ENCODE results near the gene IQGAP3. TPM values are rescaled to one million over a fixed set of nuclear protein-coding genes. Genes with fewer than 3 reads are reported as not detected.

The IQGAP3 gene
- total RNA-seq, 1 donor from 2014 or later: 9.8 TPM

DNA sequence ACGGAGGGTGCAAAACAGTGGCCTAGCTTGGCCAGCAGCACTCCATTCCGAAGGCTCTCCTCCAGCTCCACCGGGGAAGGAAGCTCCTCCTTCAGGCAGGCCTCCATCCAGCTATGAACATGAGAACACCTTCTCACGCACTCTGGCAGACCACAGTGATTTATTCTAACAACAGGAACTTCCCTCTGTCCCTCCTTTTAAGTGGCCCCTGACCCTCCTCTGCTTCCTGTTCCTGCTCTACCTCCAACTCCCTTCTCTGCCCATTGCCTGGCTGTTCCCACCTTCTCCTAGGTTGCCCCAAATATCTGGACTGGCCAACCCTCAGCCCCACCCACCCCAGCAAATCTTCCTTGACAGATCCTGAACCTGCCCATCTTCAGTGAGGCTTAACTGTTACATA is 5.9 kb downstream of the IQGAP3 start:
- H3K27me3 Mint-ChIP-seq (ENCODE audit: low read depth): no peaks in the 10 kb centered on the region
- H3K4me1 Mint-ChIP-seq (ENCODE audit: low read depth): peaks cover 11% of the 10 kb centered on the region
- no peaks in the 10 kb centered on the region for H3K36me3 Mint-ChIP-seq (ENCODE audit: low read depth)
- TF ChIP-seq, protein P1, sequence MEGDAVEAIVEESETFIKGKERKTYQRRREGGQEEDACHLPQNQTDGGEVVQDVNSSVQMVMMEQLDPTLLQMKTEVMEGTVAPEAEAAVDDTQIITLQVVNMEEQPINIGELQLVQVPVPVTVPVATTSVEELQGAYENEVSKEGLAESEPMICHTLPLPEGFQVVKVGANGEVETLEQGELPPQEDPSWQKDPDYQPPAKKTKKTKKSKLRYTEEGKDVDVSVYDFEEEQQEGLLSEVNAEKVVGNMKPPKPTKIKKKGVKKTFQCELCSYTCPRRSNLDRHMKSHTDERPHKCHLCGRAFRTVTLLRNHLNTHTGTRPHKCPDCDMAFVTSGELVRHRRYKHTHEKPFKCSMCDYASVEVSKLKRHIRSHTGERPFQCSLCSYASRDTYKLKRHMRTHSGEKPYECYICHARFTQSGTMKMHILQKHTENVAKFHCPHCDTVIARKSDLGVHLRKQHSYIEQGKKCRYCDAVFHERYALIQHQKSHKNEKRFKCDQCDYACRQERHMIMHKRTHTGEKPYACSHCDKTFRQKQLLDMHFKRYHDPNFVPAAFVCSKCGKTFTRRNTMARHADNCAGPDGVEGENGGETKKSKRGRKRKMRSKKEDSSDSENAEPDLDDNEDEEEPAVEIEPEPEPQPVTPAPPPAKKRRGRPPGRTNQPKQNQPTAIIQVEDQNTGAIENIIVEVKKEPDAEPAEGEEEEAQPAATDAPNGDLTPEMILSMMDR (IDR thresholded peaks at IDR 0.05): no peak
- no peak overlapping the region for H3K4me3 Mint-ChIP-seq (ENCODE audit: unreplicated experiment)
- DNase-seq (ENCODE audit: low spot score): no peak
- H3K9me3 Mint-ChIP-seq (ENCODE audit: low read depth): no peaks in the 10 kb centered on the region
- no peak overlapping the region for H3K27ac Mint-ChIP-seq (ENCODE audit: unreplicated experiment)

DNA sequence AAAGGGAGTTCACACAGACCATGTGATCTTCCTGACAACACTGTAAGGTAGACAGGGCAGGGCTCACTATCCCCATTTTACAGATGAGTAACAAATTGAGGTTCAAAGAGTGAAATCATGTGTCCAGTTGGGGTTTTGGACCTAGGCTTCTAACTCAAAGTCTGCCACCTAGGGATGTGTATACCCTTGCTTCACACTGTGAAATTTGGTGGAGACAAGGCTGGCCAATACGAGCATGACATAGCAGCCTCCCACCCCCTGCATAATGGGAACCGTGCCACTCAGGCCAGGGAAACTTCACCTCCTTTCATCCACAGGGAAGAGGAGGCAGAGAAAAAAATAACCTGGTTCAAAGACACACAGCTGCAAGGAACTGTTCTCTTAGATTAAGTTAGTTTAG is 6.8 kb downstream of the IQGAP3 start:
- DNase-seq (ENCODE audit: low spot score): no peak
- Mint-ChIP-seq H3K4me1 (ENCODE audit: low read depth) (peaks cover 2% of the 10 kb centered on the region), H3K36me3 (ENCODE audit: low read depth) (no peaks in the 10 kb centered on the region), H3K4me3 (ENCODE audit: unreplicated experiment) (no peak overlapping the region), H3K27ac (ENCODE audit: unreplicated experiment) (no peak overlapping the region), H3K27me3 (ENCODE audit: low read depth) (no peaks in the 10 kb centered on the region), H3K9me3 (ENCODE audit: low read depth) (no peaks in the 10 kb centered on the region)
- TF ChIP-seq, protein P1 (IDR thresholded peaks at IDR 0.05): no peak

DNA sequence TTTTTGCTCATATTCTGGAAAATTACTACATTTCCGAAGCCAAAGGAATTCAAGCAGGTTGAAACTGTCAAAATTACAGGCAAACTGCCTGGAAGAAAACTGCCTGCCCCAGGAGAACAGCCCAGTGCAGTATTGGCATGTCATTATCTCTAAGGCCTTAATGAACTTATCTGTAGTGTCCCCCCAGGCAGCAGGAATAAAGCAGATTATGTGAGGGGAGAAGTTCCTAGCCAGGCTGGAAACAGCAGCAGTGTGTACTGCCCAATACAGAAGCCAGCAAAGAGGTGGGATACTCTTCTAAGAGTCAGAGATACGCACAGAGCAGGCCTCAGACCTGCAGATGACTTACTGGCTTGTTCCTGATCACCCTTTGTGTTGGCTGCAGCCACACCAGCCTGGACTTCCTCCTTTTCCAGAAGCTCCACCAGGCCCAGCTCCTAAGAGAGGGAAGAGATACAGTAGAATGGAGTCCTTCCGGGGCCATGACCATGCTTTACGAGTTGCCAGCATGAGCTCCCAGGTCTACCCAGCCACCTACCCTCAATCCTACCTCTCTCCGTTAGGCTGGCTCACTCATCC is 11.7 kb downstream of the IQGAP3 start:
- Mint-ChIP-seq H3K27me3 (ENCODE audit: low read depth) (no peaks in the 10 kb centered on the region), H3K9me3 (ENCODE audit: low read depth) (no peaks in the 10 kb centered on the region), H3K4me1 (ENCODE audit: low read depth) (peaks cover 4% of the 10 kb centered on the region), H3K27ac (ENCODE audit: unreplicated experiment) (no peak overlapping the region), H3K4me3 (ENCODE audit: unreplicated experiment) (no peak overlapping the region), H3K36me3 (ENCODE audit: low read depth) (no peaks in the 10 kb centered on the region)
- TF ChIP-seq, protein P1 (IDR thresholded peaks at IDR 0.05): no peak
- DNase-seq (ENCODE audit: low spot score): no peak

DNA sequence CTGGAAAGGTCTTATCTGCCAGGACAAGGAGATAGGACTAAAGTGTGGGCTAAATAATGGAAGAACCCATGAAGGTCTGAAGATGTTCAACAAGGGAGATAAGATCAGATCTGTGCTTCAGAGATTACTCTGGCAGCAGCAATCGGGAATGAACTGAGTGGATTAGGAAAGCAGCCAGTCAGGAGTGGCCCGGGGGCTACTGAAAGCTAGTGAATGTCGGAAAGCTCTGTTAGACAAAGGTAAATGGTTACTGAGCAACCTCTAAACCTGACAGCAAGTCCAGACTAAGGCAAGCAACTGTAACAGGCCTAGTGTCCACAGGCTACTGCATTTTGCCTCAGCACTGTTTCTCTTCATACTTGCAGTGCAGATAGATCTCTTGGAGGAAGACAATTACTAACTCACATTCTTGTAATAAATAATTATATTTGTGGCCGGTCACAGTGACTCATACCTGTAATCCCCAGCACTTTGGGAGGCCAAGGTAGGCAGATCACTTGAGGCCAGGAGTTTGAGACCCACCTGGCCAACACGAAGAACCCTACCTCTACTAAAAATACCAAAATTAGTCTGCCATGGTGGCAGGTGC is 12.5 kb downstream of the IQGAP3 start:
- H3K4me3 Mint-ChIP-seq (ENCODE audit: unreplicated experiment): no peak overlapping the region
- no peak for DNase-seq (ENCODE audit: low spot score)
- no peaks in the 10 kb centered on the region for H3K9me3 Mint-ChIP-seq (ENCODE audit: low read depth)
- no peaks in the 10 kb centered on the region for H3K36me3 Mint-ChIP-seq (ENCODE audit: low read depth)
- peaks cover 4% of the 10 kb centered on the region for H3K4me1 Mint-ChIP-seq (ENCODE audit: low read depth)
- TF ChIP-seq, protein P1 (IDR thresholded peaks at IDR 0.05): no peak
- no peak overlapping the region for H3K27ac Mint-ChIP-seq (ENCODE audit: unreplicated experiment)
- H3K27me3 Mint-ChIP-seq (ENCODE audit: low read depth): no peaks in the 10 kb centered on the region

DNA sequence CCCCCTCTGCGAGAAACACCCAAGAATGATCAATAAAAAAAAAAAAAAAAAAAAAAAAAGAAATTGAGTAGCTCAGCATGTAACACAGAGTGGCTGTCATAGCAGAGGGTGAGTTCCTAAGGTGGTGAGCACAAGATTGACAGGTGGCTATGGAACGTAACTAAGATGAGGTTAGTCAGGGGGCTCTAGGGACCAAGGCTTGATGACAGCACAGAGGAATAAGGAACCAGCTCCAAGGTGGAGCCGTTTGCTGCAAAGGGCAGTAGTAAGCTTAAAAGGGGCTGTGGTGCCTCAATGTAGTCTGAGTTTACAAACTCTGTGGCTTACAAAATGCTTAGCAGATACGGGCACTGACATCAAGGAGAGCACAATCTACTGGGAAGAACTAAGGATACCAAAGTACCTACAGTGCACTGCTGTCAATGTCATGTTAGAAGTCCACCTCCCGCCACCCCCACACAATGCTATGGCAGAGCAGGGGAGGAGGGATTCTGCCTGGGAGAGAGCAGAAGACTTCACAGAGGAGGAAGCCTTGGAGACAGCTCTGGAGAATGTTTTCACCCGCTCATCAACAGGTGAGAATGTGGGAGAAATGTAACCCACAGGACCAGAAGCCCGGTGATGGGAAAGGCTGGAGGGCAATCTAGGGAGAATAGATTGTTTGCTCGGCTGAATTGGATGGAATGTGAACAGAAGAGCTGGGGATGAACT is 13.1 kb downstream of the IQGAP3 start:
- H3K4me1 Mint-ChIP-seq (ENCODE audit: low read depth): peaks cover 4% of the 10 kb centered on the region
- DNase-seq (ENCODE audit: low spot score): no peak
- TF ChIP-seq, protein P1 (IDR thresholded peaks at IDR 0.05): no peak
- no peaks in the 10 kb centered on the region for H3K27me3 Mint-ChIP-seq (ENCODE audit: low read depth)
- no peaks in the 10 kb centered on the region for H3K36me3 Mint-ChIP-seq (ENCODE audit: low read depth)
- no peak overlapping the region for H3K4me3 Mint-ChIP-seq (ENCODE audit: unreplicated experiment)
- no peak overlapping the region for H3K27ac Mint-ChIP-seq (ENCODE audit: unreplicated experiment)
- no peaks in the 10 kb centered on the region for H3K9me3 Mint-ChIP-seq (ENCODE audit: low read depth)
